Hematopoietic multipotent progenitor cell (in vitro differentiated cells): ENCODE results near the gene MRPS31. TPM values are rescaled to one million over a fixed set of nuclear protein-coding genes. Genes with fewer than 3 reads are reported as not detected.

ENCODE experiments used
- small RNA-seq: library from RNA; depleted of rRNA; stranded (forward); fragments of <200 nt; gene quantifications from one replicate; pipeline ENCODE3, GENCODE V24; 2012
- total RNA-seq: library from RNA; depleted of rRNA; stranded (reverse); fragments of >200 nt; gene quantifications from one replicate; pipeline ENCODE4 v1.2.3, GENCODE V29; 2012

Gene MRPS31
- total RNA-seq, 1 donor: 8.9 TPM

Small RNA genes within 50 kb of the gene (small RNA-seq; reads per million reads assigned to genes)
- gene MIR320D1 (not detected), gene MIR621 (not detected), gene RF00017 (not detected)

Other genes starting within 250 kb of the MRPS31 start
- 21.8 TPM for gene FOXO1, start 104.5 kb downstream of the MRPS31 start, total RNA-seq
- gene SLC25A15, start 18.4 kb upstream of the MRPS31 start, total RNA-seq: 21.5 TPM
- gene ELF1, start 248.1 kb upstream of the MRPS31 start, total RNA-seq: 163 TPM